HG02852 (cell line): ENCODE data around the gene TTC8.
"Not testable (repeated sequence)": the region's sequence is repeated elsewhere in the genome, so short reads cannot be mapped to it uniquely, and the experiment has no call there.

Experiments used
- ATAC-seq: cut with Tn5 transposase; IDR thresholded peaks from one replicate; pipeline ENCODE4 v1.9.1; 2021; ENCODE audit warnings: mild to moderate bottlenecking, moderate library complexity; ENCODE audit not compliant: unreplicated experiment

The TTC8 gene

DNA sequence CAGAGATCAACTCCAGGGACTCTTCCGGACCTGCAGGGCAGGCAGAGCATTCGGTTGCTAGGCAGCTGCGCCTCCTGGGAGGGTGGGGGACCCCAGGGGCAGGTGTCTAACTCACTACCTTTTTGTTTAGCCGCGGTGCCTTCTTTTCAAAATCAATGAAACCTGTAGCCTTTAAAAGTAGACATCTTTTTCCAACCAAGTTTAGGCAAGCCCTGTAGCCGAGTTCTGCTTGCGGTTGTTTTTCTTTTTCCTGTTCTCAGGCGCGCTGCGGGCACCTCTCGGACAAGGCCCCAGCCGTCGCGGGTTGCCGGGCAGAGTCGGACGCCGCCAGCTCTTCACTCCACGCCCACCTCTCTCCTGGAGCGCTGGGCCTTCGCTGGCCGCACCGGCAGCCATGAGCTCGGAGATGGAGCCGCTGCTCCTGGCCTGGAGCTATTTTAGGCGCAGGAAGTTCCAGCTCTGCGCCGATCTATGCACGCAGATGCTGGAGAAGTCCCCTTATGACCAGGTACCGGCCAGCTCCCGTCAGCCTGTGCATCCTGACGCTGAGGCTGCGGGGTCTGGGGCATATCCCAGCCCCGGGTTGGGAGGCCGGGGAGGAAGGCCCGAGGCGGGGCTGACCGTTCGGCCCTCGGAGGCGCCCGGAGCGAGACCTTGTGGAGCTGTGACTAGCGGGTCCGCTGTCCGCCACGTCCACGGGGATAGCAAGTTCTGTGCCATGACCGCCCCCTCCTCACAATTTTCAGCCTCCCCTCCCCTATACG, at the start of gene TTC8:
TSS of gene TTC8 (plus strand) at position 338 of the 764 bp plus-strand sequence. CDS start at position 395, 57 bp downstream.
- peak; percentile 97 for ATAC-seq

DNA sequence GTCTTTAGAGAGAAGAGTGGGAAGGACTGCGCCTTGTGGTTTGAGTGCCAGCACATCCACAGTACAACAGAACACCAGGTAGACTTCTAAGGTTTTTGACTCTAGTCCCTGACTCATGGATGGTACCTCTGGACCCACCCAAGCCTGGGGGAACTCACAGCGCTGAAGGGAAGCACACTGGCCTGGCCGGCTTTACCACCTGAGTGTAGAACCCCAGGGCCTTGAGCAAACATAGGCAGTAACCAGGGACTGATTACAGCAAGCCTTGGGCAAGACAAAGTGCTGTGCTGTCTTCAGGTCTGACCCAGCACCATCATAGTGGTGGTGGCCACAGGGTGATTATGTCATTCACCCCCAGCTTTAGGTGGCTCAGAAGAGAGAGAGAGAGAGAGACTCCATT, 48.9 kb upstream of the TTC8 start:
- ATAC-seq, result no peak

- ATAC-seq, result no peak
These were observed 38.5 kb upstream of the TTC8 start for GRCh38 chr14:88785911-88786310.

DNA sequence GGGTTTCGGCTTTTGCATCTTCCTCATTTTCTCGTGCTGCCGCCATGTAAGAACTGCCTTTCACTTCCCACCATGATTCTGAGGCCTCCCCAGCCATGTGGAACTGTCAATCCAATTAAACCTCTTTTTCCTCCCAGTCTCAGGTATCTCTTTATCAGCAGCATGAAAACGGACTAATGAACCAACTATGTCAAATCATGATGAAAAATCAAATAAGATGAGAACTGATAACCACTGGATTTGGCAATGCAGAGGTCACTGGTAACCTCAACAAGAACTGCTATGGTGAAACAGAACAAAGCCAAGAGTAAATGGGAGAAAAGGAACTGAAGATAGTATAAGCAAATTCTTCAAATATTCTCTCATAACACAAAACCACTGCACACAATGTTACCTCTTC, 37.7 kb upstream of the TTC8 start:
- ATAC-seq, result no peak

GRCh38 chr14:88789573-88789972, 34.9 kb upstream of the TTC8 start:
- ATAC-seq, result not testable (repeated sequence)

DNA sequence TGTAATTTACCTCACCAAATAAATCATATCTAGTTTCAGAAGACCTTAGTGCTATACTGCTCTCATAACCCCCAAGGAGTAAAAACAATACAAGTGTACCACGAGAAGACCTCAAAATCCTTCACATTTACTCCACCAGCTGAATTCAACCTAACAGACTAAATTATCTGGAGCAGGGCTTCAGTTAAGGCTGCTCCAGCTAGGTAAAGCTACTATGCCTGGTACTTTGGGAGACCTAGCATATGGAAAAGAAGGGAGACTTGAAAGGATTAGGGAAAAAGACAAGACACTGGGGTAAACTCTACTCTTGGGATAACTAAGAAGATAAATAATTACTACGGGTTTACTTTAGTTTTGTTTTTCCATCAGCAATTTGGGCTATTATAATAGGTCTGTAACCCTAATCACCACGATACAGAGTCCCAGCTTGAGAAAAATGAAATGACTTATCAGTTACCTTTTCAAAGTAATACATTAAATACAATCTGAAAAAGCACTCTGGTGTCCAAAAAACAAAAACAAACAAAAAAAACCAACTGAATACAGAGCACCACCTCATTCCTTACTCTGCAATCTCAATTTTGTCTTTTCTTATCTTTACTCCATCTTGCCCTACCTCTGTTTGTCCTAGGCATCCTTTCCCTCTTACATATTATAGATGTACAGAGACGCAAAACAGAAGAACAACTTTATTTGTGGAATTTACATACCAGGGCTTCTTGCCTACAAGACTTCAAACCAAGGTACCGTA, 33.8 kb upstream of the TTC8 start:
- no peak for ATAC-seq

GRCh38 chr14:88791252-88791621, 33.2 kb upstream of the TTC8 start:
- no peak for ATAC-seq

DNA sequence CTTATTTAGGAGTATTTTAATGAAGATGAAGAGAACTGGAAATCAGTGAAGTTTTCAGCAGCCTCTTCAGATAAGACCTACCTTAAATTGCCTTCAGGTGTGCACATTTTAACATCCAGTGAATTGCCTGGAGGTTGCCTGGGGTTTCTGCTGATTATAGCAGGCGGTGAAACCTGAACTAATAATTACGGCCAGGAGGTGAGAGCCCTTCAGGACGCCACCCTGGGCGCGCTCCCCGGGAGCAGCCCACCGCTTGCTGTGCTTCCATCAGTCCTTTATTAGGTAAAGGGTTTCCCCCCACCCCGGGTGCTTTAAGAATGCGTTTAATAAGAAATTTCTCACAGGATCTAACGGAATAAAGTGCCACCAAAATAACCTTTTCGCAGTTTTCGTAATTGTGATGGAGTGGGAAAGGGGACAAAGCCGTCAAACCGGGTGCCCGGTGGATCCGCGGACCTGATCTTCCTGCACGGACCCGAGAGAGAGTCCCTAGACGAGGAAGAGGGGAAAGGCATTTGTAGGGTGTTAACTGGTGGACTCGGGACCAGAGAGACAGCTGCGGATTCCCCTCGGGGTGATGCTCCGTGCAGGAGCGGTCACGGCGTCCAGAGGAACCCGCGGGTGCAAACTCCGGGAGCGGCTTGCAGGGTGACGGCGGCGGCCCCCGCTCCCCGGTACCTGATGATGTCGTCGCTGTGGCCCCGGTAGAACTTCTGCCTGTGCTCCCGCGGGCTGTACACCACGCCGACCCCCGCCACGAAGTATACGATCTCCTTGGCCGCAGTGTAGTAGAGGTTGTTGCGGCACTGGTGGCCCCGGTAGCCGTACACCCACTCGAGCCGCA, 32.6 kb upstream of the TTC8 start:
- peak; percentile 17 for ATAC-seq

GRCh38 chr14:88792473-88793258, 31.8 kb upstream of the TTC8 start, which contains the start of gene EML5:
Gene EML5, minus strand, starts transcription at chr14:88792953. Its CDS starts 450 bp downstream, at chr14:88792503.
- ATAC-seq, result peak; percentile 86

DNA sequence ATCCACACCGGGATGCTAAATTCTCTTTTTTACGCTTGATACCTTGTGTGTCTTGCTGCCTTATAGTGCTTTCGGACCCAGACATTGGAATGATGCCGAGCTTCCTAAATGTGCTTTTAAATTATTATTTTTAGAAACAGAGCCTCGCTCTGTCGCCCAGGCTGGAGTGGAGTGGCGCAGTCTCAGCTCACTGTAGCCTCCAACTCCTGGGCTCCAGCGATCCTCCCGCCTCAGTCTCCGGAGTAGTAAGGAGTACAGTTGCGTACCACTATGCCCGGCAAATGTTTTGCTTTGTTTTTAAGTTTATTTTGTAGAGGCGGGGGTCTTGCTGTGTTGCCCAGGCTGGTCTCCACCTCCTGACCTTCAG, 31.2 kb upstream of the TTC8 start:
- ATAC-seq, result no peak

DNA sequence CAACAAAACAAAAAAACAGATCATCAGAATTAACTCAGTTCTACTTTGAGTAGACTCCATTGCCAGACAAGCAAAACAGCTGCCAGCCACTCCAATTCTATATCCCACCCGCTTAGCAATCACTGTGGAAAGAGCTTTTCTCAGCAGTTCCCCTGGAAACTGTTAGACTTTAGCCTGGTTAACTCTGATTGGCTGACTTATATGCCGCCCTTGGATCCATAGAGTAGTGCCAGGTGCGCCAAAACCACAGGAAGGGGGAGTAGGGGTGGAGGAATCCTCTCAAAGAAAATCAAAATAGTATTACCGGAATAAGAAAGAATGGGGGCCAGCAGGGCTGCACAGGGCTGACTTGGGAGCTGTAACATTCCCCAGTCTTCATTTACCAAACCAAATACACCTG, 26.3 kb upstream of the TTC8 start:
- no peak for ATAC-seq

DNA sequence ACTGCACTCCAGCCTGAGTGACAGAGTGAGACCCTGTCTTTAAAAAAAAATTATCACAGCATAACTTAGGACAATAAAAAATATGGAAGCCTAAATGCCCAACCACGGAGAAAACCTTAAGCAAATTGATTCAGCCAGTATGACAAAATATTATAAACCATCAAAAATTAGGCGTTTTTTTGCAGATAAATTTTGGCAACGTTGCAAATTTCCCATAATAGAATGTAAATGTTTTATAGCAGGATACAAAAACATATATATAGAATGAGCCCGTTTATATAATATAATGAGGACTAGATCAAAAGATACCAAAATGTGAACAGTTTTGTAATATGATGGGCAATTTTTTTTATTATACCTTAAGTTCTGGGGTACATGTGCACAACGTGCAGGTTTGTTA, 24.9 kb upstream of the TTC8 start:
- ATAC-seq, result no peak

DNA sequence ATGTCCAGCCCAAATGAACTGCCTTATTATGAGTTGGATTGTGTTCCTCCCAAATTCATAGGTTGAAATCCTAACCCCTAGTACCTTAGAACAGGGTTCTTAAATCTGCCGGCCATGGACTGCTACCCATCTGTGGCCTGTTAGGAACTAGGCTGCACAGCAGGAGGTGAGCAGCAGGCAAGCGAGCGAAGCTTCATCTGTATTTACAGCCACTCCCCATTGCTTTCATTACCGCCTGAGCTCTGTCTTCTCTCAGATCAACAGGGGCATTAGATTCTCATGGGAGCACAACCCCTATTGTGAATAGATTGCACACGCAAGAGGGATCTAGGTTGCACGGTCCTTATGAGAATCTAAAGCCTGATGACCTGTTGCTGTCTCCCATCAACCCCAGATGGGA, 21.9 kb upstream of the TTC8 start:
- ATAC-seq, result no peak

- ATAC-seq, result no peak
These were observed 20.4 kb upstream of the TTC8 start for GRCh38 chr14:88804035-88804434.

- ATAC-seq, result no peak
These were observed 20.0 kb upstream of the TTC8 start for GRCh38 chr14:88804477-88804876.

DNA sequence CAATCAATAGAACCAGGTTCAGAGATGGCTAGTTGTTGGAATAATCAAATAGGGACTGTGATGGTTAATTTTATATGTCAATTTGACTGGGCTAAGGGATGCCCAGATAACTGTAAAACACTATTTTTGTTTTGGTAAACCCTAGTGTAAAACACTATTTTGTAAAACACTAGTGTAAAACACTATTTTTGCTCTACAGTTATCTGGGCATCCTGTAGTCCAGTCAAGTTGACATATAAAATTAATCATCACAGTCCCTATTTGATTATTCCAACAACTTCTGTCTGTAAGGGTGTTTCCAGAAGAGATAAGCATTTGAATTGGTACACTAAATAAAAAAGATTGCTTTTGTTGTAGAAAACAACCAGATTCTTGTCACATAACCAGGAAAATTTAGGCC, 16.1 kb upstream of the TTC8 start:
- no peak for ATAC-seq

DNA sequence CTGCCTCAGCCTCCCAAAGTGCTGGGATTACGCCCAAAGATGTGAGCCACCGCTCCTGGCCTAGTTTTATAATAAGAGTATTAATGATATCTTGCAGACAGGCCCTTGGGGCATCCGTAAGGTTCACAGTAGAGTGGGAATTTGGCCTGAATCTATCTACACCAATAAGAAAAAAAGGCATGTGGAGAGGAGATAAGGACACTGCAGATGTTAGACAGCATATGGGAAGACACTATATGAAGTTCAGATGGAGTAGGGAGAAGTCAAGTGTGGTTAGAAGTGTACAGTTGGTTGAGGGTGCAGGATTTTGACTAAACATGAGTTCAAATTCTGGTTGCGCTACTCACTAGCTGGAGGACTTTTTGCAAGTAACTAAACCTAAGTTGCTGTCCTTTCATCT, 8.5 kb upstream of the TTC8 start:
- ATAC-seq, result no peak

GRCh38 chr14:88818018-88818417, 6.4 kb upstream of the TTC8 start:
- ATAC-seq, result peak; percentile 94

GRCh38 chr14:88819674-88820073, 4.8 kb upstream of the TTC8 start:
- ATAC-seq, result not testable (repeated sequence)

GRCh38 chr14:88821378-88821777, 3.1 kb upstream of the TTC8 start:
- no peak for ATAC-seq

DNA sequence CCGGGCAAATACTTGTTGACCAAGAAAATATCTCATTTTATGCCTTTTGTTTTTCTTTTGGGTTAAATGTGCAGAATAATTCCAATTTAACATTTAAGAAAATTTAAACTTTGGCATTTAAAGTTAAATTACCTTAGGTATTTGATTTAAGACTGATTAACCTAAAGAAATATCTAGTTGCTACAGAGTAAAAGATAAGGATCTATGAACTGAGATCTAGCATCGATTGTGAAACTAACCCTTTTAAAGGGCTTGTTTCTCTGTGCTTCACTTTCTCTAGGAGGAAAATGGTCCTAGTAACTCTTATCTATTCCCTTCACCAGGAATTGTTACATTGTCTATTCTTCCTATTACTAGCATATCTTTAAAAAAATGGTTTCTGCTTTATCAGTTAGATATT, 2.6 kb upstream of the TTC8 start:
- ATAC-seq, result no peak
